IMR-90 (cell line): ENCODE measurements around the gene DAB2. TPM values are rescaled to one million over a fixed set of nuclear protein-coding genes. Genes with fewer than 3 reads are reported as not detected.
A peak's percentile ranks its signal among the peaks of the same experiment; 100 is the strongest.

Source experiments
- ATAC-seq: fragments of 200-7000 bp; cut with Tn5 transposase; 2 replicates; pipeline ENCODE4 v1.9.1; 2020; ENCODE audit warnings: low read depth, mild to moderate bottlenecking, moderate library complexity
- BruUV-seq: library from RNA; stranded (reverse); fragments of 400-500 nt; replicated peaks from 2 replicates; lab custom pipeline; 2021; lab: Mats Ljungman, UMichigan
- CTCF ChIA-PET: fragments of 300-600 bp; formaldehyde crosslinking; extraction: SDS; loops from one replicate; lab custom pipeline; 2021; ENCODE audit warnings: antibody characterized with exemption; lab: Yijun Ruan, JAX
- POLR2A ChIA-PET: fragments of 300-600 bp; sonication (Branson Sonifier 250); formaldehyde crosslinking; loops from one replicate; lab custom pipeline; 2022; ENCODE audit warnings: antibody characterized with exemption; ENCODE audit not compliant: unreplicated experiment; lab: Charles Lee
- DNase-seq: peaks from one replicate; pipeline ENCODE4 v3.0.0; 2013
- H2AFZ ChIP-seq: replicated peaks from 2 replicates; pipeline ENCODE3; 2013; ENCODE audit warnings: low read length, mild to moderate bottlenecking; ENCODE audit not compliant: poor library complexity
- H2AK5ac ChIP-seq: 2 replicates; pipeline ENCODE4 v1.6.1; 2013; ENCODE audit warnings: low read depth, low read length, inconsistent platforms
- H2AK9ac ChIP-seq: replicated peaks from 2 replicates; pipeline ENCODE3; 2013; ENCODE audit warnings: mild to moderate bottlenecking, low read depth, low read length, moderate library complexity; ENCODE audit not compliant: poor library complexity
- H2BK120ac ChIP-seq: 2 replicates; pipeline ENCODE4 v1.6.1; 2013; ENCODE audit warnings: low read depth, low read length, inconsistent platforms
- H2BK15ac ChIP-seq: 3 replicates; pipeline ENCODE4 v1.6.1; 2013; ENCODE audit warnings: low read depth, low read length, inconsistent platforms
- H2BK20ac ChIP-seq: 2 replicates; pipeline ENCODE4 v1.6.1; 2013; ENCODE audit warnings: low read depth, mild to moderate bottlenecking, inconsistent platforms, low read length, moderate library complexity
- H2BK5ac ChIP-seq: 2 replicates; pipeline ENCODE4 v1.6.1; 2013; ENCODE audit warnings: mild to moderate bottlenecking, low read depth, low read length, inconsistent platforms; ENCODE audit not compliant: poor library complexity, severe bottlenecking
- H3K14ac ChIP-seq: replicated peaks from 2 replicates; pipeline ENCODE4 v1.6.1; 2013; ENCODE audit warnings: low read depth, low read length, inconsistent platforms
- H3K18ac ChIP-seq: 2 replicates; pipeline ENCODE4 v1.6.1; 2013; ENCODE audit warnings: low read depth, low read length, control low read depth
- H3K23ac ChIP-seq: 2 replicates; pipeline ENCODE4 v1.6.1; 2013; ENCODE audit warnings: low read depth, low read length, inconsistent platforms
- H3K27ac ChIP-seq: 2 replicates; pipeline ENCODE4 v1.5.1; 2013; ENCODE audit warnings: mild to moderate bottlenecking, control low read depth, low read length; ENCODE audit not compliant: insufficient read depth
- H3K27me3 ChIP-seq: 2 replicates; pipeline ENCODE4 v1.6.1; 2013; ENCODE audit warnings: low read length; ENCODE audit not compliant: control insufficient read depth, insufficient read depth
- H3K36me3 ChIP-seq: 2 replicates; pipeline ENCODE4 v1.6.1; 2013; ENCODE audit warnings: low read length, mixed read lengths; ENCODE audit not compliant: control insufficient read depth, insufficient read depth
- H3K4ac ChIP-seq: 2 replicates; pipeline ENCODE4 v1.6.1; 2013; ENCODE audit warnings: low read depth, low read length, inconsistent platforms
- H3K4me1 ChIP-seq: 2 replicates; pipeline ENCODE4 v1.6.1; 2013; ENCODE audit warnings: low read length, mixed read lengths; ENCODE audit not compliant: control insufficient read depth, insufficient read depth
- H3K4me2 ChIP-seq: 2 replicates; pipeline ENCODE4 v1.6.1; 2013; ENCODE audit warnings: low read depth, mild to moderate bottlenecking, control low read depth, low read length, moderate library complexity
- H3K4me3 ChIP-seq: 2 replicates; pipeline ENCODE4 v1.5.1; 2013; ENCODE audit warnings: low read depth, mild to moderate bottlenecking, control low read depth, low read length, moderate library complexity; ENCODE audit not compliant: insufficient read depth
- H3K56ac ChIP-seq: 2 replicates; pipeline ENCODE4 v1.6.1; 2013; ENCODE audit warnings: low read length, inconsistent platforms; ENCODE audit not compliant: insufficient read depth; ENCODE audit errors: extremely low read depth
- H3K79me1 ChIP-seq, 2 experiments: 2 replicates each; pipeline ENCODE4 v1.6.1; 2013; ENCODE audit warnings: low read length in 2 of 2, inconsistent platforms in 1 of 2, low read depth in 1 of 2
- H3K9ac ChIP-seq: 2 replicates; pipeline ENCODE4 v1.6.1; 2013; ENCODE audit warnings: low read depth, low read length, control low read depth
- H3K9me1 ChIP-seq: 2 replicates; pipeline ENCODE4 v1.6.1; 2013; ENCODE audit warnings: low read length, inconsistent platforms; ENCODE audit not compliant: insufficient read depth
- H3K9me3 ChIP-seq: 2 replicates; pipeline ENCODE4 v1.6.1; 2013; ENCODE audit warnings: low read length; ENCODE audit not compliant: control insufficient read depth, insufficient read depth
- H4K20me1 ChIP-seq: 2 replicates; pipeline ENCODE4 v1.6.1; 2013; ENCODE audit warnings: low read length, inconsistent platforms; ENCODE audit not compliant: insufficient read depth
- H4K5ac ChIP-seq: 2 replicates; pipeline ENCODE4 v1.6.1; 2013; ENCODE audit warnings: mild to moderate bottlenecking, low read depth, low read length, control low read depth
- H4K8ac ChIP-seq, 2 experiments: 2 replicates each; pipeline ENCODE4 v1.6.1; 2013; ENCODE audit warnings: low read depth in 2 of 2, low read length in 2 of 2, control low read depth in 1 of 2, inconsistent platforms in 1 of 2
- H4K91ac ChIP-seq: 2 replicates; pipeline ENCODE4 v1.6.1; 2013; ENCODE audit warnings: low read depth, low read length, inconsistent platforms; ENCODE audit not compliant: insufficient read depth
- BHLHE40 ChIP-seq: fragments of 150-350 bp; IDR thresholded peaks from 2 replicates; pipeline ENCODE4 v1.6.1; 2016; ENCODE audit warnings: mild to moderate bottlenecking, low read depth, low read length
- CEBPB ChIP-seq: IDR thresholded peaks from 2 replicates; pipeline ENCODE4 v1.6.1; 2012; ENCODE audit warnings: low read depth, low read length, improper control_type of control experiment
- CHD1 ChIP-seq: IDR thresholded peaks from 2 replicates; pipeline ENCODE4 v1.6.1; 2012; ENCODE audit warnings: low read depth, low read length, improper control_type of control experiment
- CTCF ChIP-seq: conservative IDR thresholded peaks from 2 replicates; pipeline ENCODE4 v1.5.1; 2012; ENCODE audit warnings: mild to moderate bottlenecking, low read depth, low read length, improper control_type of control experiment
- ELK1 ChIP-seq: fragments of 150-350 bp; IDR thresholded peaks from 2 replicates; pipeline ENCODE4 v1.6.1; 2016; ENCODE audit warnings: low read depth, mild to moderate bottlenecking, low read length, moderate library complexity, borderline replicate concordance
- FOS ChIP-seq: fragments of 150-350 bp; IDR thresholded peaks from 2 replicates; pipeline ENCODE4 v1.6.1; 2016; ENCODE audit warnings: low read depth, low read length
- MAFK ChIP-seq: IDR thresholded peaks from 2 replicates; pipeline ENCODE4 v1.6.1; 2012; ENCODE audit warnings: low read depth, low read length, improper control_type of control experiment
- MAZ ChIP-seq: IDR thresholded peaks from 2 replicates; pipeline ENCODE4 v1.6.1; 2012; ENCODE audit warnings: low read depth, mild to moderate bottlenecking, low read length, improper control_type of control experiment, moderate library complexity, borderline replicate concordance
- MXI1 ChIP-seq: IDR thresholded peaks from 2 replicates; pipeline ENCODE4 v1.6.1; 2012; ENCODE audit warnings: low read depth, mild to moderate bottlenecking, low read length, moderate library complexity, borderline replicate concordance
- NFE2L2 ChIP-seq: fragments of 150-350 bp; IDR thresholded peaks from 2 replicates; pipeline ENCODE4 v1.6.1; 2016; ENCODE audit warnings: low read depth, mild to moderate bottlenecking, low read length
- POLR2A ChIP-seq: IDR thresholded peaks from 2 replicates; pipeline ENCODE4 v1.6.1; 2012; ENCODE audit warnings: mild to moderate bottlenecking, low read depth, low read length
- RAD21 ChIP-seq: IDR thresholded peaks from 2 replicates; pipeline ENCODE4 v1.6.1; 2012; ENCODE audit warnings: low read length, improper control_type of control experiment
- RCOR1 ChIP-seq: IDR thresholded peaks from 2 replicates; pipeline ENCODE4 v1.6.1; 2012; ENCODE audit warnings: mild to moderate bottlenecking, low read length, improper control_type of control experiment; ENCODE audit not compliant: insufficient replicate concordance
- RFX5 ChIP-seq: IDR thresholded peaks from 2 replicates; pipeline ENCODE4 v1.8.0; 2012; ENCODE audit warnings: low read depth, mild to moderate bottlenecking, low read length, moderate library complexity
- SMC3 ChIP-seq: fragments of 150-350 bp; IDR thresholded peaks from 2 replicates; pipeline ENCODE4 v1.6.1; 2016; ENCODE audit warnings: low read depth, mild to moderate bottlenecking, antibody characterized with exemption, low read length, moderate library complexity
- USF2 ChIP-seq: fragments of 150-350 bp; IDR thresholded peaks from 2 replicates; pipeline ENCODE4 v1.6.1; 2017; ENCODE audit warnings: mild to moderate bottlenecking, antibody characterized with exemption, low read length, low read depth
- WGBS, 2 experiments: methylation state at CpG; one replicate each; pipeline versions ENCODE4 v1.1.5 to v1.1.7; 2013; ENCODE audit warnings: missing lambda C conversion rate in 2 of 2; ENCODE audit not compliant: insufficient read length in 1 of 2; ENCODE audit errors: extremely low coverage in 2 of 2; 5-methylcytosine and 5-hydroxymethylcytosine counted together
- dilution Hi-C: fragments of 300-500 bp; cut with HindIII; formaldehyde crosslinking; loops from one replicate; pipeline ENCODE4 v1.14.3; 2018; ENCODE audit warnings: low sequenced_read_pairs; ENCODE audit not compliant: unreplicated experiment
- in situ Hi-C: fragments of 300-500 bp; cut with MboI; formaldehyde crosslinking; loops from 3 replicates; pipeline ENCODE4 v1.14.3; 2019; ENCODE audit warnings: low sequenced_read_pairs, inconsistent platforms, mixed read lengths
- intact Hi-C: fragments of 100-400 bp; cut with micrococcal nuclease; formaldehyde crosslinking; loops from 2 replicates; pipeline ENCODE4 v1.10.0; 2022
- polyA plus RNA-seq, 3 experiments: library from polyadenylated mRNA; depleted of rRNA; stranded (reverse); fragments of >200 nt; gene quantifications; 2 replicates each; pipeline ENCODE4 v1.2.3, GENCODE V29; 2012; ENCODE audit warnings: low replicate concordance in 1 of 3
- total RNA-seq: library from RNA; depleted of rRNA; stranded (reverse); fragments of >200 nt; gene quantifications from 2 replicates; pipeline ENCODE4 v1.2.3, GENCODE V29; 2012

The DAB2 gene
- total and polyA plus RNA-seq, 2 of the 4 experiments (the other 2 are of a cell fraction): 50.0 to 101 TPM

- no peak overlapping the region for H3K9ac ChIP-seq
- H3K56ac ChIP-seq: no peak overlapping the region
- no TSS peak for BruUV-seq
- no CpG with 5 or more reads among the region's 3 CpGs for WGBS, 2 experiments
- H2BK120ac ChIP-seq: no peak overlapping the region
- H4K5ac ChIP-seq: no peak overlapping the region
- H3K4me1 ChIP-seq: no peaks in the 10 kb centered on the region
- no peak overlapping the region for H2AFZ ChIP-seq
- no peak overlapping the region for H3K14ac ChIP-seq
- no peak overlapping the region for H3K4ac ChIP-seq
- no peak overlapping the region for H4K91ac ChIP-seq
- no peak overlapping the region for H4K8ac ChIP-seq
- H2BK20ac ChIP-seq: no peak overlapping the region
- ChIA-PET POLR2A (no interaction called here), CTCF (interaction anchor here (0.9 kb wide), 1 partner anchor 20 kb away, joined by 3 read pairs; no protein-coding TSS in a partner anchor)
- no peaks in the 10 kb centered on the region for H3K36me3 ChIP-seq
- H3K9me1 ChIP-seq: no peaks in the 10 kb centered on the region
- no peak overlapping the region for H3K23ac ChIP-seq
- no peak overlapping the region for H2BK15ac ChIP-seq
- H2AK9ac ChIP-seq: no peak overlapping the region
- no peak overlapping the region for H3K4me2 ChIP-seq
- intact Hi-C loops: no loop called here
- peaks cover 3% of the 10 kb centered on the region; the same call in 1 of the 2 replicates for H3K27me3 ChIP-seq
- dilution Hi-C loops: no loop called here
- no peak overlapping the region for H2BK5ac ChIP-seq
- H3K18ac ChIP-seq: no peak overlapping the region
- H3K9me3 ChIP-seq: no peaks in the 10 kb centered on the region
- no peak overlapping the region for H2AK5ac ChIP-seq
- peak; percentile 72 for ATAC-seq
- no peak for DNase-seq
- H4K20me1 ChIP-seq: no peaks in the 10 kb centered on the region
- H3K27ac ChIP-seq: no peak overlapping the region
- H3K79me1 ChIP-seq: no peaks in the 10 kb centered on the region
- in situ Hi-C loops: no loop called here
- TF ChIP-seq MAZ (no peak), RCOR1 (no peak), SMC3 (no peak), ELK1 (no peak), RFX5 (no peak), FOS (no peak), NFE2L2 (no peak), USF2 (no peak), RAD21 (no peak), MAFK (no peak), BHLHE40 (no peak), MXI1 (no peak), CHD1 (no peak), POLR2A (no peak), CEBPB (no peak), CTCF (no peak)
- H3K4me3 ChIP-seq: no peak overlapping the region
Observed at GRCh38 chr5:39356263-39356662, 68.5 kb downstream of the DAB2 start.
